GM18909 (cell line): ENCODE results near the gene SPAG4.

ENCODE experiments used
- ATAC-seq: cut with Tn5 transposase; IDR thresholded peaks from one replicate; pipeline ENCODE4 v1.9.1; 2021; ENCODE audit warnings: mild to moderate bottlenecking; ENCODE audit not compliant: unreplicated experiment, poor library complexity

SPAG4 gene

GRCh38 chr20:35652641-35653429 is 37.2 kb downstream of the SPAG4 start:
- no peak for ATAC-seq

DNA sequence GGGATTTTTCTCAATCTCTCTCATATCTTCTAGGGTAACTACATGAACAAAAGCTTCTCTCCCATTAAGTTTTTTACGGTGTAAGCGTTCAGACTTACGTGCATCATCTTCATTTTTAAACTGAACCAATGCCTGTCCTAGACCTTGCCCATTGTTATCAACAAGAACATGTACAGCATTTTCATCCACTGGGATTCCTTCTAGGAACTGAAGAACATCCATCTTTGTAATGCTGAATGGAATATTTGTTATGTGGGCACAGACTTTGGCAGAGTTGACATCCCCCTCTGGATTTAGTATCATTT is 37.8 kb downstream of the SPAG4 start:
- ATAC-seq, result no peak

GRCh38 chr20:35653893-35654292 is 38.3 kb downstream of the SPAG4 start:
- no peak for ATAC-seq

DNA sequence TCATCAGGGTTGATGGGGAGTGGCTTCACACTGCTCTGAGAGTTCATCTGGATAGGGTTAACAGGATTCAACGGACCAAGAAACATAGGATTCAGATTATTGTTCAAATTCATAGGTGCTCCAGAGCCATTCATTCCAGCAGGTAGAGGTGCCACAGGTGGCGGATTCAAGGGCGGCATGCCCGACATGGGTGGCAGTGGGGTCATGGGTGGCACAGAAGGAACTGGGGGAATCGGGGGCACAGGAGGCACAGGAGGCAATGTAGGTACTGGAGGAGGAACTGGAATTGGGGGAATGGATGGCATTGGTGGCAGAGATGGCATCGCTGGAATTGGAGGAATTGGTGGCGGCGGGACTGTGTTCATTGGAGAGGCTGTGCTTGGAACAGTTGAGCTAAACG is 38.8 kb downstream of the SPAG4 start:
- ATAC-seq, result no peak

- no peak for ATAC-seq
Measured at GRCh38 chr20:35657271-35657670, 41.6 kb downstream of the SPAG4 start.

- ATAC-seq, result no peak
Measured at GRCh38 chr20:35660122-35660937, 44.7 kb downstream of the SPAG4 start.

DNA sequence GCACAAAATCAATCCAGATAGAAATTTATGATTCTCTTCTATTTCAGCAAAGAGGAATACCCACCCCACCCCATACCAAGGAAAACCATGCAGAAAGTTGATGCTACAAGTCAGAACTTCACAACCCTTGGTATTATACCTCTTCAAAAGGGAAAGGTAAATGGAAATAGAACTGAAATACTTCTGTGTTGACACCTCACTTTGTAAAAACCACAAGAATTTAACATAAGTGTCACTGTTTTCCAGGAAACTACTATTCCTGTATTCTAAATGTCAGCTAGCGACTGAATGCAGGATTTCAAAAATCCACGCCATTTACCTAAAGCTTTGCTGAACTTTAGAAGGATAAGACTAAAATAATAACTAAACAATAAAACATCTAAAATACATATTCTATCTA is 45.4 kb downstream of the SPAG4 start:
- ATAC-seq, result no peak

DNA sequence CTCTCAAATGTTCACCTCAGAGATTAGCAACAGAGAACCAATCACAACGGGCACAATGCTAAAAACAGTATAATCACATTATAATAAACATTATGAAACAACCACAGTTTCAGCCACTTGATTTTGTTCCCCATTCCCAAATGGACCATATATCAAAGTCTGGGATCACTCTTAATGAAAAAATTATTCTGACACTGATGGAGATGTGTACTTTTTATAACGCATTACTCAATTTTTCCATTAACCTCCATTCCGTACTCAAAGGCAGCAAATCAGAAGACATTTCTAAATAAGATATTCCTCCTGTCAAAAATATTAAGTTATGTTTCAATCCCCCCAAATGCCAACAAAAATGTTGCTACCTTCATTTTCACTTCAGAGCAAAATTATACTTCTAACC is 46.3 kb downstream of the SPAG4 start:
- ATAC-seq, result no peak

GRCh38 chr20:35662551-35662950 is 46.9 kb downstream of the SPAG4 start:
- no peak for ATAC-seq

GRCh38 chr20:35663516-35664465 is 48.2 kb downstream of the SPAG4 start:
- ATAC-seq, result peak; percentile 25

- ATAC-seq, result peak; percentile 77
Measured at GRCh38 chr20:35664466-35665206, 49.0 kb downstream of the SPAG4 start, which contains the start of the genes CPNE1 and RBM12. Gene CPNE1 (minus strand): TSS chr20:35664900. CDS start chr20:35632923, 31,977 bp downstream. Gene RBM12 (minus strand): TSS chr20:35664900. CDS start chr20:35655322, 9,578 bp downstream.

DNA sequence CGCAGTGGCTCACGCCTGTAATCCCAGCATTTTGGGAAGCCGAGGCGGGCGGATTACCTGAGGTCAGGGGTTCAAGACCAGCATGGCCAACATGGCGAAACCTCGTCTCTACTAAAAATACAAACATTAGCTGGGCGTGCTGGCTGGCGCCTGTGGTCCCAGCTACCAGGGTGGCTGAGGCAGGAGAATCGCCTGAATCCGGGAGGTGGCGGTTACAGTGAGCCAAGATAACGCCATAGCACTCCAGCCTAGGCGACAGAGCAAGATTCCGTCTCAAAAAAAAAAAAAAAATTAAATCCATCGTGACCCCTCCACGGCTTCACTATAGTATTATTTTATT is 50.3 kb downstream of the SPAG4 start:
- ATAC-seq, result no peak

GRCh38 chr20:35669221-35669620 is 53.6 kb downstream of the SPAG4 start:
- ATAC-seq, result no peak

GRCh38 chr20:35669681-35670080 is 54.1 kb downstream of the SPAG4 start:
- no peak for ATAC-seq
